ENCODE results near the gene CATSPERD.
A peak's percentile ranks its signal among the peaks of the same experiment; 100 is the strongest.

Gene CATSPERD

DNA sequence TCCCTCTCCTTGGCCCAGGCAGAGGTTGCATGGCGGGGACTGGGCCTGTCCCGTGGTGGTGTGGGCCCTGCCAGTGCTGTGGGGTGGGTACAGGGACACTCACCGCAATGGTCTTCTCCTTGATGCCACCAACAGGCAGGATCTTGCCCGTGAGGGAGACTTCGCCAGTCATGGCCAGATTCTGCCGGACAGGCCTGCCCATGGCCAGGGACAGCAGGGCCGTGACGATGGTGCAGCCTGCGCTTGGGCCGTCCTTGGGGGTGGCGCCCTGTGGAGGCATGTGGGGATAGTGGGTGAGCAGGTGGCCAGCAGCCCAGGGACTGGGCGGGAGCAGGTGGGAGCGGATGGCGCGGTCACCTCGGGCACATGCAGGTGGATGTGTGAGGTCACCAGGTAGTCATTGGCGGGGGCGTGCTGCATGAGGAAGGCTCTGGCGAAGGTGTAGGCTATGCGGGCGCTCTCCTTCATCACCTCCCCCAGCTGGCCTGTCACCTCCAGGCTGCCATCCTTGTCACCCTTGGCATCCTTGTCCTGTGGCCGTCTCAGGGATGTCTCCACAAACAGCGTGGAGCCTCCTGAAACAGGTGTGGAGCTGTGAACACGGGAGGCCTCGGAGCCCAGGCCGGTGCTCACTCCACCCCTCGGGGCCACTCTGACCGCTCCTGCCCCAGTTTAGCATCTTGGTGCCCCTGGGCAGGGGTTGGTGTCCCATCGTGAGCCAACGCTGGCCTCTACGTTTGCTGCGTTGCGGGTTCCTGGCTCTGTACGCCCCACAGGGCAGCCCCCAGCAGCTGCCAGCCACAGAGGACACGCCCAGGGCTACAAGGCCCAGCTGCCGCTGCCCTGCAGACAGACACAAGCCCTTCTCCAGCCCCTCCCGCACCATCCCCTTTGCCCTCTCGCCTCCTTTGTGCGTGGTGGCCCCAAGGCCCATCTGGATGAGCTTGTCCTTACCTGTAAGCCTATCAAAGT is 27.0 kb upstream of the CATSPERD start:
- peak; percentile 25 for DNase-seq (ENCODE audit: low read depth)
- H3K4me3 ChIP-seq (ENCODE audit: low read depth, low read length): no peak overlapping the region
- TF ChIP-seq, protein P1, sequence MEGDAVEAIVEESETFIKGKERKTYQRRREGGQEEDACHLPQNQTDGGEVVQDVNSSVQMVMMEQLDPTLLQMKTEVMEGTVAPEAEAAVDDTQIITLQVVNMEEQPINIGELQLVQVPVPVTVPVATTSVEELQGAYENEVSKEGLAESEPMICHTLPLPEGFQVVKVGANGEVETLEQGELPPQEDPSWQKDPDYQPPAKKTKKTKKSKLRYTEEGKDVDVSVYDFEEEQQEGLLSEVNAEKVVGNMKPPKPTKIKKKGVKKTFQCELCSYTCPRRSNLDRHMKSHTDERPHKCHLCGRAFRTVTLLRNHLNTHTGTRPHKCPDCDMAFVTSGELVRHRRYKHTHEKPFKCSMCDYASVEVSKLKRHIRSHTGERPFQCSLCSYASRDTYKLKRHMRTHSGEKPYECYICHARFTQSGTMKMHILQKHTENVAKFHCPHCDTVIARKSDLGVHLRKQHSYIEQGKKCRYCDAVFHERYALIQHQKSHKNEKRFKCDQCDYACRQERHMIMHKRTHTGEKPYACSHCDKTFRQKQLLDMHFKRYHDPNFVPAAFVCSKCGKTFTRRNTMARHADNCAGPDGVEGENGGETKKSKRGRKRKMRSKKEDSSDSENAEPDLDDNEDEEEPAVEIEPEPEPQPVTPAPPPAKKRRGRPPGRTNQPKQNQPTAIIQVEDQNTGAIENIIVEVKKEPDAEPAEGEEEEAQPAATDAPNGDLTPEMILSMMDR (IDR thresholded peaks at IDR 0.05; ENCODE audit: low read depth, low read length): no peak
- peak; percentile 18 for TF ChIP-seq POLR2A (IDR thresholded peaks at IDR 0.05; ENCODE audit: extremely low read depth, insufficient read length)

DNA sequence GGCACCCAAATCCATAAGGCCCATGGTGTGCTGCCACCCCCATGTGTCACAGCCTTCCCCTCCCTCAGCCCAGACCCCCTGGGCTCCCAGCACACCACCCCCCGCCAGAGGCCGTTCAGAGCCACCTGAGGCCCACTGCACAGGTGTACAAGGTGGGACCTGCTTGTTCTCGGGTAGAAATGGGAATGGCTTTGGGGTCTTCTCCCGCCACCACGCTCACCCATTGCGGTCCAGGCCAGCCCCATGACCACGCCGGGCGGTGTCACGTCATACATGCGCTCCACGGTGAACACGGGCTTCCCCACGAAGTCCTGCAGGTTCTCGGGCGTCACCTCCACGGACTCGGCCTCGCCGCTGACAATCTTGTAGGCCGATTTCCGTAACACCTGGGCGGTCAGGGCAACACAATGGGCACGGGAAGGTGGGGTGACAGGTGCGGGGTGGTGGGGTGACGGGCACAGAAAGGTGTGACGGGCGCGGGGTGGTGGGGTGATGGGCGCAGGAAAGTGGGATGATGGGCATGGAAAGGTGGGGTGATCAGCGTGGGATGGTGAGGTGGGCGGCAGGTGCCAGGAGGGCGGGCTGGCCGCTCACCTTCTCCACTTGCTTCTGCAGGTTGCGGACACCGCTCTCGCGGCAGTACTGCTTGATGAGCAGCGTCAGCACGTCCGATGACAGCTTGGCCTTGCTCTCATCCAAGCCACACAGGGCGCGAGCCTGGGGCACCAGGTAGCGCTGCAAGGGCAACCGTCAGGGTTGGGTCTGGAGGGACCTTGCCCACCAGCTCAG is 26.1 kb upstream of the CATSPERD start:
- no peak for DNase-seq (ENCODE audit: low read depth)
- TF ChIP-seq, protein P1 (IDR thresholded peaks at IDR 0.05; ENCODE audit: low read depth, low read length): no peak
- TF ChIP-seq, protein P2, sequence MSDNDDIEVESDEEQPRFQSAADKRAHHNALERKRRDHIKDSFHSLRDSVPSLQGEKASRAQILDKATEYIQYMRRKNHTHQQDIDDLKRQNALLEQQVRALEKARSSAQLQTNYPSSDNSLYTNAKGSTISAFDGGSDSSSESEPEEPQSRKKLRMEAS (IDR thresholded peaks at IDR 0.05; ENCODE audit: low read depth, low read length): no peak
- no peak for TF ChIP-seq POLR2A (IDR thresholded peaks at IDR 0.05; ENCODE audit: extremely low read depth, insufficient read length)
- no peak for TF ChIP-seq MYC (IDR thresholded peaks at IDR 0.05; ENCODE audit: low read depth, low read length)
- no peak overlapping the region for H3K4me3 ChIP-seq (ENCODE audit: low read depth, low read length)

DNA sequence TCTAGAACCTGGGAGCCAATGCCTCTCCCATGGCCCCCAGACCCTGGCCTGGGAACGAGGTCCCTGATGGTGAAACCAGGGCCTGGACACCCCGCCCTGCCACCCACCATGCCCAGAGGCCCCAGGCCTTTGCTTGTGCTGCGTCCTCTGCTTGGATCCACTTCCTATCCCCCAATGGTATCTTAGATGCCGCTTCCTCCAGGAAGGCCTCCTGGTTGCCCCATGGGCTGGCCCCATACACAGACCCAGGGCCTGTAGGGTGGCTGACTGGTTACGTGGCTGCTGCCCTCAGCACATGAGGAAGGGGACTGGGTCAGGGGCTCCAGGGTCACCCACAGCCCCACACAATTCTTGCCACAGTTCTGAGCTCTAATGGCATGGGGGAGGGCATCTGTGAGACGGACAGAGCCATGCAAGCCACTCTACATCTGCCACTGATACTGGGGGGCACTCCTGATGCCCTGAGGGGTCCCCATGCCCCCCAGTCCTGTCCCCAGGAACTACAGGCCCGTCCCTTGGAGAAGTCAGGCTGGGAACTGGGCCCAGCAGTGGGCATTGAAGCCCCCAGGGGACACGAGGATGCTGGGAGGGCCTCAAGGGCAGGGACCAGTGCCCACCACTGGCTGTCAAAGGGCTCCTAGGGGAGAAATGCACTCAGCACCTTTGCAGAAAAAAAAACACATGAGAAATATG is 25.3 kb upstream of the CATSPERD start:
- no peak for DNase-seq (ENCODE audit: low read depth)
- no peak overlapping the region for H3K4me3 ChIP-seq (ENCODE audit: low read depth, low read length)
- TF ChIP-seq MYC (IDR thresholded peaks at IDR 0.05; ENCODE audit: low read depth, low read length): no peak
- TF ChIP-seq, protein P1 (IDR thresholded peaks at IDR 0.05; ENCODE audit: low read depth, low read length): no peak
- TF ChIP-seq POLR2A (IDR thresholded peaks at IDR 0.05; ENCODE audit: extremely low read depth, insufficient read length): peak; percentile 16
- TF ChIP-seq, protein P2 (IDR thresholded peaks at IDR 0.05; ENCODE audit: low read depth, low read length): no peak

DNA sequence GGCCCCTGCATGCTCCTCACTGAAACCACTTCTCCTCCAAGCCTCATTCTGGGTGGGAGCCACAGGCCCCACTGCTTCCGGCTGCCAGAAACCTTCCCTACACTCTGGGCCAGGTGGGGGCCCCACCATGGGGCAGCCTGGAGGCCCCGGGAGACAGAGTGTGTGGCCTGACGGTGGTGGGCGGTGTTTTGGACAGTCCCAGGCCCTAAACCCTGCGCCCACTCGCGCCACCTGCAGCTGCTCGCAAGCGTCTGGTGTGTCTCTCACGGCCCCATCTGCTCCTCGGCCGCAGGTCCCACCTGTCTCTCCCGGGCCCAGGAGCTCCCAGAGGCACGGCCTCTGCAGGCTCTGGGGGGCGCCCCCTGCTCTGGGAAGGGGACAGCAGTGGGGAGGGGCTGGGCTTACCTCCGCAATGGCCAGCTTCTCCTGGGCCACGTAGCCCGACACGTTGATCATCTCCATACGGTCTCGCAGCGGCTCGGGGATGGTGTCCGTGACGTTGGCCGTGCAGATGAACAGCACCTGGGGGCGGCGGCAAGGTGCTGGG is 24.7 kb upstream of the CATSPERD start:
- no peak overlapping the region for H3K4me3 ChIP-seq (ENCODE audit: low read depth, low read length)
- TF ChIP-seq MYC (IDR thresholded peaks at IDR 0.05; ENCODE audit: low read depth, low read length): no peak
- TF ChIP-seq POLR2A (IDR thresholded peaks at IDR 0.05; ENCODE audit: extremely low read depth, insufficient read length): no peak
- TF ChIP-seq, protein P1 (IDR thresholded peaks at IDR 0.05; ENCODE audit: low read depth, low read length): no peak
- TF ChIP-seq, protein P2 (IDR thresholded peaks at IDR 0.05; ENCODE audit: low read depth, low read length): no peak
- DNase-seq (ENCODE audit: low read depth): no peak

DNA sequence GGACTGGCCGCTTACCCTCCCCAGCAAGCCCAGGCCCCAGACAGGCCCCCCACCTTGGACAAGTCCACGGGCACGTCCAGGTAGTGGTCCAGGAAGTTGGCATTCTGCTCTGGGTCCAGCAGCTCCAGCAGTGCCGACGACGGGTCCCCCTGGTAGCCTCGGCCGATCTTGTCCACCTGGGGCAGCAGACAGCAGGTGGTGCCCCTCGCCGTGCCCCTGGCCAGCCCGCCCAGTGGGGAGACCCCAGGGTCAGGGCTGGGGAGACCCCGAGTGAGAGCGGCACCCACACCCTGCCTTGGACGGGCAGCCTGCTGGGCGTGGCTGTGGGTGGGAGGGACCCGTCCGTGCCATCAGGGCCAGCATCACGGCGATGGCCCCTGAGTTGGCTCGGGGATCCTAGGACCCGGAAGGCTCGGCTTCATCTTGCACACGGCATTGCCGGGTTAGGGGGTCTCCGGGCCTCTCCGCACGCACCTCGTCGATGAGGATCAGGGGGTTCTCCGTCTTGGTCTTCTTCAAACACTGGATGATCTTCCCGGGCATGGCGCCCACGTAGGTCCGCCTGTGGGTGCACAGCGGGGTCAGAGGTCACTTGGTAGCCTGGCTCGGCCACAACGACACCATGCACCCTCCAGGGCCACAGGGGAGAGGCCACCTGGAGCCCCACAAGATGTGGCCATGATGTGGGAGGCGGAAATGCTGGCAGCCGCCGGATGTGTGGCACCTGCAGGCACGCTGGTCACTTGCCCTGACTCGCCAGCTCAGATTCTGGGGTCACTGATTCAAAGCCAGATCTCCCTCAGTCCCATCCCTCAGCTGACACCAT is 24.0 kb upstream of the CATSPERD start:
- no peak for DNase-seq (ENCODE audit: low read depth)
- TF ChIP-seq MYC (IDR thresholded peaks at IDR 0.05; ENCODE audit: low read depth, low read length): no peak
- TF ChIP-seq, protein P2 (IDR thresholded peaks at IDR 0.05; ENCODE audit: low read depth, low read length): no peak
- TF ChIP-seq POLR2A (IDR thresholded peaks at IDR 0.05; ENCODE audit: extremely low read depth, insufficient read length): peak; percentile 21
- H3K4me3 ChIP-seq (ENCODE audit: low read depth, low read length): no peak overlapping the region
